HG02840 (cell line): ENCODE data around the gene UQCRC1.

Experiments
- ATAC-seq: cut with Tn5 transposase; IDR thresholded peaks from one replicate; pipeline ENCODE4 v1.9.1; 2021; ENCODE audit warnings: mild to moderate bottlenecking, moderate library complexity, moderate number of reproducible peaks; ENCODE audit not compliant: unreplicated experiment, low FRiP score

The UQCRC1 gene

DNA sequence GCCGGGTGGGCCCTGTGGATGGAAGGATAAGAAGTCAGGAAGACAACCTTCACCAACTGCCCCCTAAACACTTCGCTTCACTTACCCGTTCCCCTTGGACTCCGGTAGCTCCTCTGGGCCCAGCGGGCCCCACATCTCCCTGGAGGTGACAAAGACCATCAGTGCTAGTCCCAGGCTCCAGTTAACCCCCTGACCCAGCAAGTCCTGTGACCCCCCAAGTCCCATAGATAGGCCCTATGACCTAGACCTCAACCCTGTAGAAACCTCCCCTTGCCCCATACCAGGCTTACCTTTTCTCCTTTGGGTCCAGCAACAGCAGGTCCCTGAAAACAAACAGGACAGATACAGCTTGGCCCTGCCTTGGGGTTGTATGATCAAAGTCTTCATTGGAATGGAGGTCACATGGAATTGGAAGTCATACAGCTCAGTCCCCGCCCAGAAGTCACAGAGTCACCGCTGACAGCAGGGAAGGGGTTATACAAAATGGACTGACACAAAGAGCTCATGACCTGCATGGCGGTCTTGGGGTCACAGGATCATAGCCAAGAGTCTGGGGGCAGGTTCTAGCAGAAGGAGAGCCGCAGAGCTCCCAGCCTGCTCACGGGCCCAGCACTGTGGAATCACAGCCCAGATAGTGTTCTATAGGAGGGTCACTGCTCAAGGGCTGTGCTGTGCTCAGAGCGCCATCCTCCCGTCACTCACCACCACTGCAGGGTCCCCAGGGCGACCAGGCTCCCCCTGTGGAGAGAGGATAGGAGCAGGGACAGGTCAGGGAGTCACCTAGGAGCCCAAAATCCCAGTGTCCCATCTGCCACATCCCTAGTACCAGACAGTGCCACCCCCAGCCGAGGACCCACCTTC lies 27.6 kb downstream of the UQCRC1 start:
- ATAC-seq, result no peak

DNA sequence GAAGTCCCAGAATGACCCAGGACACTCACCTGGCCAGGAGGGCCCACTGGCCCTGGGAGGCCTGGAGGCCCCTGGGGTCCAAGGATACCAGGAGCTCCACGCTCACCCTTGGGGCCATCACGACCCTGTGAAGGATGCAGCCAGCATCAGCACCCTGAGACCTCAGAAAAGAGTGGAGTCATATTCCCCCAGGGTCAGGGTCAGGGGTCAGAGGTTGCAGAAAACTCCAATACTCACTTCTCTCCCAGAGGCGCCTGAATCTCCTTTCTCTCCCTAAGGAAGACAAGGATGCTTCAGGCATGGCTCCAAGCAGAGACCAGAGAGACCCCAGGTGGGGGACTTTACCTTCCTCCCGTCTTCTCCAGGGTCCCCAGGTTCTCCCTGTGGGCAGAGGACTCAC lies 32.8 kb downstream of the UQCRC1 start:
- ATAC-seq, result no peak

DNA sequence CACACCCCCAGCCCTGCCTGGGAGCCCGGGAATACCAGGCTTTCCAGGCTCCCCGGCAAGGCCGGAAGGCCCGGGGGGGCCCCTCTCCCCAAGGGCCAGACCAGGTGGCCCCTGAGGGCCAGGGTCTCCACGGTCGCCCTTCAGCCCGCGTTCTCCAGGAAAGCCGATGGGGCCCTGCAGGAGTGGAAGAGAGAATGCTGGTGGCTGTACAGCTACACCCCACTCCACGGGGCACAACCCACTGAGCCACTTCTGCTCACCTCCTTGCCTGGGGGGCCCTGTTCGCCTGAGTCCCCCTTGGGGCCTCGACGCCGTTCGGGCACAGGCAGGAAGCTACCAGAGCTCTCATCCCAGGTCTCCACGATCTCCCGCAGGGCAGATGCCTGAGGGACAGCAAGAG lies 34.1 kb downstream of the UQCRC1 start:
- no peak for ATAC-seq

- no peak for ATAC-seq
Measured at GRCh38 chr3:48573973-48574585, 35.4 kb downstream of the UQCRC1 start.

- ATAC-seq, result no peak
Measured at GRCh38 chr3:48572517-48572916, 36.9 kb downstream of the UQCRC1 start.

- ATAC-seq, result no peak
Measured at GRCh38 chr3:48571938-48572337, 37.5 kb downstream of the UQCRC1 start.

GRCh38 chr3:48569808-48570450 lies 39.5 kb downstream of the UQCRC1 start:
- no peak for ATAC-seq

GRCh38 chr3:48569400-48569799 lies 40.0 kb downstream of the UQCRC1 start:
- no peak for ATAC-seq

- ATAC-seq, result no peak
Measured at GRCh38 chr3:48568476-48568875, 41.0 kb downstream of the UQCRC1 start.

GRCh38 chr3:48567500-48567899 lies 41.9 kb downstream of the UQCRC1 start:
- no peak for ATAC-seq

- ATAC-seq, result no peak
Measured at GRCh38 chr3:48567090-48567489, 42.4 kb downstream of the UQCRC1 start.

DNA sequence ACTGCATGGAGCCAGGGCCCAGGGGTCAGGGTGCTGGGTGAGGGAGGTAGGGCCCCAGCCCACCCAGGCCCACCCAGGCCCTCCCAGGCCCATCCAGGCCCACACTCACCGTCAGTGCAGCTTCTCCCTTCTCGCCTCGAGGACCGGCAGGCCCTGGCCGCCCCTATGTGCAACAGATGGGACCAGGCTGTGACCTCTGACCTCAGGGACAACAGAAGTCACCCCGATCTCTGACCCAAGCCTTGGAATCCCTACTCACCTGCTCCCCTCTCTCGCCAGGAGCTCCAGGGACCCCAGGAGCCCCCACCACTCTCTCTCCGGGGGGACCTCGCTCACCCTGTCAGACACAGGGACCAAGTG lies 43.1 kb downstream of the UQCRC1 start:
- no peak for ATAC-seq

DNA sequence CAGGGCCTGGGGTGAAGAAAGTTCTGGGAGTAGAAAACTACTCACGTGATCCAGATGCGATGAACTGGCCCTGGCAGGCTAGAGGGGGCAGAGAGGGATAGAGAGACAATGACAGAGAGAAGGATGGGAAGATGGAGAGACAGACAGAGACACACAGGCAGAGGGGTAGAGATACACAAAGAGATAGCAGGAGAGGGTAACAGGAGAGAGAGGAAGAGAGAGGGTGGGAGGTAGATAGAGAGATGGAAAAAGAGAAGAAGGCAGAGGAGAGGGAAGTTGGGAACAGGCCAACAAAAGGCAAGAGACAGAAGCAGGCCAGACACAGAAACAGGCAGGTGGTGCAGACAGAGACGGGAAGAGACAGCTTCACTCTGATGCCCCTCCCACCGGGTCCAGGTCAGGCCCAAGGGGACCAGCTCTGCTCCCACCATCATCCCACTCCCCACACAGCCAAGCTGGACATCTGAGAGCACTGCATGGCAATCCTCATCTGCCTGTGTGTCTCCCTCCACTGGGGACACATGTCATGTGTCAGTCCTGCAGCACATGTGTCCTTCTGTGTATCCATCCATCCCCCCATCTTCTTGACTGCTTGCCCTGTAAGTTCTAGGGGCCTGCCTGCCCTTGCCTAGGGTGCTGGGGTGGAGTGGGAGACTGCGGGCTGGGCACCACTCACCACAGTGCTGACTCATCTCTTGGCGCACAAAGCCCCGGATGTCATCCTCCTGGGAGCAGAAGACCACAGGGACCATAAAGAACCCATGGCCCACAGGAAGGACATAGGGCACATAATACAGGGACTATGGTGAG lies 43.6 kb downstream of the UQCRC1 start:
- no peak for ATAC-seq

DNA sequence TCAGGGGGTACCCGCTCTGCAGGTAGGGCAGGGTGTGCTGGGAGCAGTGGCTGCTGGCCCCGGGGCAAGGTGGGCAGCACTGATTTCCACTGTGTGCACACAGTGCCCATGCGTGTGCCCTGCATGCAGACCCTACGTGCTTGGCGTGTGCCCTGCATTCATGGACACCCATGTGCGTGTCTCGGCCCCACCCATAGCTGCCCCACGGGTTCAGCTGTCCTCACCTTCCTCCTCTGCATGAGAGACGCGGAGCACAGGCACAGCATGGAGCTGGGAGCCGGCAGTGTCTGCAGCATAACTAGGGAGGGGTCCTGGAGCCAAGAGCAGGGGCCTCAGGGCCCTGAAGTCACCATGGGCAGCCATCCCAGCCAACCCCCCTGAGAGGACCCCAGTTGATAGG lies 44.3 kb downstream of the UQCRC1 start:
- ATAC-seq, result no peak

- no peak for ATAC-seq
Measured at GRCh38 chr3:48564667-48565066, 44.8 kb downstream of the UQCRC1 start.

GRCh38 chr3:48564022-48564421 lies 45.4 kb downstream of the UQCRC1 start:
- no peak for ATAC-seq

DNA sequence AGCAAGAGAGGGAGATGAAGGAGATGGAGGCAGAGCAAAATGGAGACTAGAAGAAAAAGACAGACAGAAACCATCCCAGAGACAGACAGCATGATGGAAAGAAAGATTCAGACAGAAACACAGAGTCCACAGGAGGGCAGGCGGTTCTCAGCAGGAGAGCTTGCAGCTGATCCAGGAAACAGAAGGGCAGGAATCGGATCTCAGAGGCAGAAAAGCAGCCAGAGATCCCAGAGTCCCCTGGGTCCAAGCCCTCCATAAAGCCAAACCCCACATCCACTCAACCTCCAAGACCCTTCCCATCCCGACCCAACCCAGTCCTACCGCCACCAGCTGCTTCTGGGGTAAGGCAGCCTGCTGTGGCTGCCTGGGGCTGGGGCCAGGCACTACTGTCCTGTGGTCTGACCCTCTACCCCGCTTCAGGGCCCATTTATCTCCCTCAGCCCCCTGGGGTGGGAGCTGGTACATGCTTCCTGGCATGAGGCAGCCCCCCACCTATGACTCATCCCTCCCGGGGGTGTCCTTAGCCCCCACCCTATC lies 46.0 kb downstream of the UQCRC1 start, which contains the start of gene UCN2:
Gene UCN2, minus strand, starts transcription at position 400 of the 537 bp plus-strand sequence. CDS start 657 bp downstream, outside the sequence.
- no peak for ATAC-seq

GRCh38 chr3:48562367-48563095 lies 46.9 kb downstream of the UQCRC1 start:
- ATAC-seq, result no peak

DNA sequence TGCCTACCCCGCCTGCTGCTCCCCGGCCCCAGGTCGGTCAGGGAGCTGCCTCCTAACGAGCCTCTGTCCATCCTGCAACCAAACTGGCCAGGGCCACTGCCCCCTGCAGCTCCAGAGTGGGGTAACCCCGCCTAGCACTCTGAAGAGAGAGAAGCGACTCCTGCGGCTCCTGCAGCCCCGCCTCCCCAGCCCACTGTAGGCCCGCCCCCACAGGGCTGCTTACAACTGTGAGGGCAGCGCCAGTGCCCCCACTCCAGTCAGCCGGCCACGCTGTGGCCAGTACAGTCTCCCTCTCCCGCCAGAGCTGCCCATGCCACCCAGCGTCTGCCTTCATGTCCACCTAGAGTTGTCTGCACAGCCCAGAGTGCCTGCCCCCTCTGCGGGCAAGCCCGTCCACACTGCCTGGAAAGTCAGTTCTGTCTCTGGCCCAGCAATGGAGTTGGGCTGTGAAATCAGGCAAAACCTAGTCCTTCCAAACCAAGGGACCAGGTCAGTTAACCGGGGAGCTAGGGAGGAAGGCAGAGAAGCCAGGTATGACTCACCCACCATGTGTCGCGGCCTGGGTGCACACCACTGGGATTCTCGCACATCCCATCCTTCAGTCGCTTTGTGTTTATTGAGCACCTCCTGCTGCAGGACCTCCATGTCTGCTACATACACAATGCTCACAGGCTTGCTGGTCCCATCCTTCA lies 48.3 kb downstream of the UQCRC1 start:
- no peak for ATAC-seq
